ENCODE results near the gene CTIF.

- TF ChIP-seq CTCF (IDR thresholded peaks at IDR 0.05) (no peak), POLR2AphosphoS5 (IDR thresholded peaks at IDR 0.05; ENCODE audit: low read depth, low read length) (no peak), REST (IDR thresholded peaks at IDR 0.05; ENCODE audit: insufficient read depth in 1 of 2, low read depth in 2 of 2, low read length in 1 of 2) (no peak), SIN3A (IDR thresholded peaks at IDR 0.05; ENCODE audit: borderline replicate concordance, insufficient read depth, low read depth, low read length) (no peak), TCF7L2 (IDR thresholded peaks at IDR 0.05; ENCODE audit: low read depth, low read length) (no peak)
These were observed 349.3 kb downstream of the CTIF start for GRCh38 chr18:48887905-48888772.
